Measurements from ENCODE around the gene SART1. TPM values are rescaled to one million over a fixed set of nuclear protein-coding genes. Genes with fewer than 3 reads are reported as not detected.

SART1 gene
- total RNA-seq, 1 experiment from 2014 or later: 67.4 TPM

- no peak for DNase-seq (ENCODE audit: unreplicated experiment)
- no peak for TF ChIP-seq CTCF (IDR thresholded peaks at IDR 0.05; ENCODE audit: unreplicated experiment)
- intact Hi-C loops (cut with micrococcal nuclease): no loop called here
- CTCF ChIA-PET: interaction anchor here (0.8 to 2.0 kb wide), 4 partner anchors 19 to 255 kb away, joined by 3 to 10 read pairs (median 3); no protein-coding TSS in a partner anchor
- Mint-ChIP-seq H3K4me1 (ENCODE audit: insufficient read depth, unreplicated experiment) (peaks cover 6% of the 10 kb centered on the region), H3K36me3 (ENCODE audit: insufficient read depth, unreplicated experiment) (peaks cover 5% of the 10 kb centered on the region), H3K4me3 (ENCODE audit: unreplicated experiment) (no peak within 1 kb of the TSS), H3K9me3 (ENCODE audit: unreplicated experiment) (no peaks in the 10 kb centered on the region), H3K27me3 (ENCODE audit: insufficient read depth, unreplicated experiment) (no peaks in the 10 kb centered on the region), H3K27ac (ENCODE audit: low read depth, unreplicated experiment) (no peak within 1 kb of the TSS)
- no TSS peak for BruUV-seq (replicated peaks)
- POLR2A ChIA-PET: interaction anchor here (0.6 kb wide), 1 partner anchor 154 kb away, joined by 3 read pairs; no protein-coding TSS in a partner anchor
Measured at GRCh38 chr11:66026017-66026529, 64.5 kb downstream of the SART1 start, which contains the start of gene CATSPER1. TSS of gene CATSPER1 (minus strand) at chr11:66026479. CDS start at chr11:66026379, 100 bp downstream.

Other genes with a start within 250 kb of the SART1 start
- gene KAT5, start 249.5 kb upstream of the SART1 start, total RNA-seq (2022): 37.6 and 48.1 TPM in 2 replicates
- 27.4 and 35.7 TPM in 2 replicates for gene RNASEH2C, start 240.9 kb upstream of the SART1 start, total RNA-seq (2022)
- gene AP5B1, start 180.8 kb upstream of the SART1 start, total RNA-seq (2022): 12.9 and 14.4 TPM in 2 replicates
- not detected in 2 replicates for gene OVOL1, start 174.7 kb upstream of the SART1 start, total RNA-seq (2022)
- gene SNX32, start 127.8 kb upstream of the SART1 start, total RNA-seq (2022): not detected in 2 replicates
- 589 and 611 TPM in 2 replicates for gene CFL1, start 103.6 kb upstream of the SART1 start, total RNA-seq (2022)
- 59.0 and 77.6 TPM in 2 replicates for gene MUS81, start 101.3 kb upstream of the SART1 start, total RNA-seq (2022)
- 2.4 and 3.3 TPM in 2 replicates for gene EFEMP2, start 88.9 kb upstream of the SART1 start, total RNA-seq (2022)
- gene CTSW, start 81.9 kb upstream of the SART1 start, total RNA-seq (2022): not detected in 2 replicates
- gene FIBP, start 73.3 kb upstream of the SART1 start, total RNA-seq (2022): 79.8 and 80.8 TPM in 2 replicates
- gene CCDC85B, start 71.1 kb upstream of the SART1 start, total RNA-seq (2022): 16.4 and 20.8 TPM in 2 replicates
- 95.3 and 124 TPM in 2 replicates for gene FOSL1, start 61.3 kb upstream of the SART1 start, total RNA-seq (2022)
- gene C11orf68, start 42.7 kb upstream of the SART1 start, total RNA-seq (2022): 48.0 and 49.4 TPM in 2 replicates
- 162 and 167 TPM in 2 replicates for gene DRAP1, start 42.3 kb upstream of the SART1 start, total RNA-seq (2022)
- not detected in 2 replicates for gene TSGA10IP, start 16.3 kb upstream of the SART1 start, total RNA-seq (2022)
- 21.7 and 33.5 TPM in 2 replicates for gene EIF1AD, start 40.4 kb downstream of the SART1 start, total RNA-seq (2022)
- 154 and 198 TPM in 2 replicates for gene BANF1, start 40.8 kb downstream of the SART1 start, total RNA-seq (2022)
- gene CST6, start 50.3 kb downstream of the SART1 start, total RNA-seq (2022): not detected in 2 replicates
- 0.61 and 0.79 TPM in 2 replicates for gene CATSPER1, start 64.7 kb downstream of the SART1 start, total RNA-seq (2022)
- gene GAL3ST3, start 87.4 kb downstream of the SART1 start, total RNA-seq (2022): not detected in 2 replicates
- 241 and 317 TPM in 2 replicates for gene SF3B2, start 90.6 kb downstream of the SART1 start, total RNA-seq (2022)
- gene PACS1, start 108.5 kb downstream of the SART1 start, total RNA-seq (2022): 32.2 and 33.5 TPM in 2 replicates

All from MCF 10A (cell line).